Measurements from ENCODE around the gene C11orf21.

The C11orf21 gene

GRCh38 chr11:2307501-2308331 lies 6.0 kb upstream of the C11orf21 start:
- DNase-seq, result no peak

DNA sequence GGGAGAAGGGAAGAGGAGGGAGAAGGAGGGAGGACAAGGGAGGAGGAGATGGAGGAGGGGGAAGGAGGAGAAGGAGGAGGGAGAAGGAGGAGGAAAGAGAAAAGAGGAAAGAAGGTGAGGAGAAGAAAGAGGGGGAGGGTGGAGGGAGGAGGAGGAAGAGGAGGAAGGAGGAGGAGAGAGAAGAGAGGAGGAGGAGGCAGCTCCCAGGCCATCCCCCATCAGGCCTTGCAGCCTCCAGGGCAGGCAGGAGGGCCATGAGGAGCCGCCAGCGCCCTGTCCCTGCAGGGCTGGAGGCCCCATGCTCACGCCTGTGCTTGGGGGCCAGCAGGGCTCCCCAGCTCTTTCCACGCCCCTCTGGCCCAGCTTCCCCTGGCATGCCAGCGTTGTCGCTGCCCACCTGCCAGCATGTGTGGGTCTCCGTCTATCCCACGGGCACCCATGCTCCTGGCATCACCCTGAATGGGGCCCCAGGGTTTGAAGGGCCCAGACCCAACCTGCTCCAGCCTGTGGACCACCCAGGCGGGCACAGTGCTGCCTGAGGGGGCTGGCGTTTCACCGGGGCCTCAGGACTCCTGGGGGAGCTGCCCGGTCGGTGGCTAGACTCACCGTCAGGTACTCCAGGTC lies 5.3 kb upstream of the C11orf21 start:
- DNase-seq, result no peak

DNA sequence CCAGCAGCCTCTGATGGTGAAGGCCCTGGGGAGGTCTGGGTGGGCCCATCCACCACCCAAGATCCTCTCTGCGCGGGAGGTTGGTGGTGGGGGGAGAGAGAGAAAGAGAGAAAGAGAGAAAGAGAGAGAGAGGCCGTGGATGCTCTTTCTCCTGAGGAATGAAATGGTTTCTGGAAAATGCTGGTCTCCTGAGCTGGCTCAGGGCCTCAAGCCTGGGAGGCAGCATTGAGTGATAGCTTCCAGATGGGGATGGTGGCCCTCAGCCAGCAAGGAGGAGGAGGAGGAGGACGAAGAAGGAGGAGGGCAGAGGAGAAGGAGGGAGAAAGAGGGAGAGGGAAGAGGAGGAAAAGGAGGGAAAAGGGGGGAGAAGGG lies 4.7 kb upstream of the C11orf21 start:
- DNase-seq, result peak in 1 of 2 experiments; percentile 20

DNA sequence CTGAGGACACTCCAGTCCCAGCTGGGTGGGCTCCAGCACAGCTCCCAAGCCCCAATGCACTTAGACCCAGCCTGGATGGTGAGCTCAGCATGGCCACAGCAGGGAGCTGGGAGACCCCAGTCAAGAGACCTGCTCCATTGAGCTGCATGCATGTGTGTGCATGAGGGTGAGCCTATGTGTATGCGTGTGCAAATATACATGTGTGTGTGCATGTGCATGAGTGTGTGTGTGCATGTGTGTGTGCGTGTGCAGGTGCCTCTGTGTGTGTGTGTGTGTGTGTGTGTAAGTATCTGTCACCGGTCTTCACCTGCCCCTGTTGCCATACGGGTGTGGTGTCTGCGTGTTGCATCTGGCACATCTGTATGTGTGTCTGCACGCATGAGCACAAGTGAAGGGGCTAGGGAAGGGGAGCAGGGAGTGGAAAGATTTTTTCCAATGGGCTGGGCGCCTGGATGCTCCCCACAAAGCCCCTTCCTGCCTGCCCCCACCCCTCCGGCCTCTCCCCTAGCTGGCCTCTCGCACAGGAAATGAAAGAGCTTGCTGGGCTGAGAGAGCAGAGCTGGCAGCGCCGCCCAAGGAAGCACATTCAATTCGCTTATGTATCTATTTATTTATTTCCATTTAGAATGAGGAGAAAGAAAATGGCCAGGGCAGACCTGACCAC lies 4.2 kb upstream of the C11orf21 start:
- DNase-seq, result no peak

- DNase-seq, result peak; percentile 29 to 74
Observed at GRCh38 chr11:2305140-2305778, 3.5 kb upstream of the C11orf21 start.

- no peak for DNase-seq
Observed at GRCh38 chr11:2304506-2305139, 2.9 kb upstream of the C11orf21 start.

DNA sequence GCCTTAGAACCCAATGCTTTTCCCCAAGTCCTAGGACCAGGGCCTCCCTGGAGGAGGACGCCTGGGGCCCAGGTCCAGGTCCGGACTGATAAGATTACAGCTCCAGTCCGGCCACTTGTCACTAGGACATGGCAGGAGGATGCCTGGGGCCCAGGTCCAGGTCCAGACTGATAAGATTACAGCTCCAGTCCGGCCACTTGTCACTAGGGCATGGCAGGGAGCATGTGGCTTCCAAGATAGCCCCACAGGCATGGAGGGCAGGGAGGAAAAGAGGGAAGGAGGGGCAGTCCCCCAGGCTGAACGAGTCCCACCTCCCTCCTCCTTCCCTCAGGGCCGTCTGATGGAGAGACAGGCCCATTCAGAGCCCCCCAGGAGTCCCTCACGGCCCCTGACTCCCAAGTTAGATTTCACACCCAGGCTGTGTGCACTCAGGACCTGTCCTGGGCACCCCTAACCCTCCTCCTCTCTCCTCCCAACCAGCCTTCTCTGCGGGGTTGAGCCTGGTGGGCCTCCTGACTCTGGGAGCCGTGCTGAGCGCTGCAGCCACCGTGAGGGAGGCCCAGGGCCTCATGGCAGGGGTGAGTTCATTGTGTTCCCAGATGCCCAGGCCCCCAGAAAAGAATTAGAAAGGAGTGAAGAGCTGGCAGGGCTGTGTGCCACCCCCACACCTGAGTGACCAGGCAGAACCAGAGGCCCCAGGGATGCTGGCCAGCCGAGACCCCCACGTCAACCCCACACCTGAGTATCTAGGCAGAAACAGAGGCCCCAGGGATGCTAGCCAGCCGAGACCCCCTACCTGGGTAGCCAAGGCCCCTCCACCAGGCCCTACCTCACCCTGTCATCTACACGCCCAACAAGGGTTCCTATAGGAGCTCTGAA lies 2.1 kb upstream of the C11orf21 start:
- no peak for DNase-seq

DNA sequence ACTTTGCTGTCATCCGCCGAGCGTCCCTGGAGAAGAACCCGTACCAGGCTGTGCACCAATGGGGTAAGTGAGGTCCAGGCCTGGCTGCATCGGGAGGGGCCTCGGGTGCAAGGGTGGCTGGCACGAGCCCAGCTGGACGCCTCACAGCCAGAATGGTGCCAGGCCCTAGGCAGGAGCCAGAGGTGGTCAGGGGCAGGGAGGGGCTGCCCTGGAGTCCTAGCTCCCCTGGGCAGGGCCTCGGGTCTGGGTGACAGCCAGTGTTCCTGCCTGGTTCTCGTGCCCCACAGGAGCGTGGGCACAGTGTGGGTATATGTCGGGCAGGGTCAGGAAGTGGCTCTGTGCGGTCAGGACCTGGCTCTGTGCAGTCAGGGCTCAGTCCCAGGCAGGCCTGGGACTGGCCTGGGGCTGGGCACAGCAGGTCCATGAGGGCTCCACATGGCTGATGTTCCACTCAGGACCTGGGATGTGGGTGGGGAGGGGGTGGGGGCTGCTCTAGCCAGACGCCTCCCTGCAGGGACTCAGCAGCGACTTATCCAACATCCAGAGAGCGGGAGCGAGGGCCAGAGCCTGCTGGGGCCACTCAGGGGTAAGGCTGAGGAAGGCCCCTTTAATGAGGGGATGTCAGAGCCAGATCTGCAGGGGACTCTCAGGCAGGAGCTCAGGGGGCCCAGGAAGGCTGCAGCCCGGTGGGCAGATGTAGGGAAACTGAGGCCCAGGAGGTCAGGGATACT lies 1.3 kb upstream of the C11orf21 start:
- DNase-seq, result no peak

- no peak for DNase-seq
Observed at GRCh38 chr11:2302306-2302895, 683 bp upstream of the C11orf21 start.

DNA sequence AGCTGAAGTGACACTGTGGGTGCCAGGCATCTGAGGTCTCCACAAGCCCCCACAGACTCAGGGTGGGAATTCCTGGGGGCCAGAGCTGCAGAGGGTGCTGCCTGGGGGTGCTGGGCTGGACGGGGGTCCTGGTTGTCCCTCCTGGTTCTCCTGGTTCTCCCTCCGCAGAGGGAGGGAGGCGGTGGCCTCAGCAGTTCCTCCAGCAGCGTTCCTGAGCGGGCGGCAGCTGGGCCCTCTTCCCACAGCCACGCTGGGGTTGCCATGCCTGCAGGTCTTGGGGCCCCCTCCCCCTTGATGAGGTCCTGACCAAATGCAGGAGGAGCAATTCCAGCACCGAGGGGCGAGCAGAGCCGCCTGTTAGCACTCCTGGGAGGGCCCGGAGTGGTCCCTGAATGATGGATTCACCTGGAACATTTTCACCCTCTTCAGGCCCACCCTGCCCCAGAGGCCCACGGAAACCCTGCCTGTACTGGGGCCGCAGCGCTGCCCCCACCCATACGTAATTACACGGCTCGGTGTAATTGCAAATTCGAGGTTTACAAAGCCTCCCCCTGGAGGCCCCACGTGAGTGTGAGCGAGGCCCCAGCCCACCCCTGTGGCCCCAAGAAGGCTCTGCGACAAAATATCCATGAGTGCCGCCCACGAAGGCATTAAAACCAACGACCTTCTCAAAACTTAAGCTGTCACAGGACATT lies 635 bp downstream of the C11orf21 start:
- DNase-seq, result no peak

- DNase-seq, result no peak
Observed at GRCh38 chr11:2300290-2300935, 1.3 kb downstream of the C11orf21 start.

DNA sequence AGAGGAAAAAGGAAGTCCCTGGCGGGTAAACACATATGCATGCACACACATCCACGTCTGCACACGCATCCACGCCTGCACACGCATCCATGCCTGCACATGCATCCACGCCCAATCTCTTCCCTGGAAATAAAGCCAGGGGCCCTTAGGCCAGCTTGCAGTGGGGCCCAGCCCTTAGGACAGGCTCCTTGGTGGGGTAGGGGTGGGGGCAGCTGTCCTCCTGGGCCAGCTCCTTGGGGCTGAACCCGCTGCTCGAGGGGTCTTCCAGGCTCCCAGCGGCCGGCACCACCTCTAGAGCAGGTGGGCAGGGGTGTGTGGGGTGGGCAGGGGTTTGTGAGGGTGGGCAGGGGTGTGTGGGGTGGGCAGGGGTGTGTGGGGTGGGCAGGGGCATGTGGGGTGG lies 1.9 kb downstream of the C11orf21 start:
- DNase-seq, result no peak

GRCh38 chr11:2298795-2299761 lies 2.6 kb downstream of the C11orf21 start:
- DNase-seq, result no peak

- no peak for DNase-seq
Observed at GRCh38 chr11:2298131-2298794, 3.5 kb downstream of the C11orf21 start.

DNA sequence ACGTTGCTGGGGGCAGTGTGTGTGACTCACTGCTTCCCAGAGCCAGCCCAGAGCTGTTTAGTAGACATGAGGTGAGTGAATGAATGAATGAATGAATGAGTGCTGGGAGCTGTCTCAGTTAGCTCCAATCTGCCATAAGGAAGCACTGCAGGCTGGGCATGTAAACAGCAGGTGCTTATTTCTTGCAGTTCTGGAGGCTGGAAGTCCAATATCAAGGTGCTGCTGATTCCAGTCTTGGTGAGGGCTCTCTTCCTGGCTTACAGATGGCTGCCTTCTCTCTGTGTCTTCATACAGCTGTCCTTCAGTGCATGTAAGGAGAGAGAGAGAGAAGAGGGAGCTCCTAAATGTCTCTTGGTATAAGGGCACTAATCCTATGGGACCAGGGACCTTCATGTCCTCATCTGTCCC lies 4.1 kb downstream of the C11orf21 start:
- DNase-seq, result no peak

- DNase-seq, result no peak
Observed at GRCh38 chr11:2296913-2297622, 4.7 kb downstream of the C11orf21 start.
